ENCODE data around the gene SRGAP1.
"Not testable (repeated sequence)": the region's sequence is repeated elsewhere in the genome, so short reads cannot be mapped to it uniquely, and the experiment has no call there.

- TF ChIP-seq CTCF (IDR thresholded peaks at IDR 0.05; ENCODE audit: poor library complexity); EZH2 (IDR thresholded peaks at IDR 0.05; ENCODE audit: borderline replicate concordance): not testable (repeated sequence)
Measured at GRCh38 chr12:64076565-64076964, 232.1 kb downstream of the SRGAP1 start.
